OCI-LY1 (cell line): ENCODE results near the gene MRGPRD.

ENCODE experiments used
- H2AFZ ChIP-seq: fragments of 200-600 bp; sonication (generic), shearing (Covaris generic); 2 replicates; pipeline ENCODE4 v1.6.0; 2014; ENCODE audit warnings: antibody characterized with exemption, mild to moderate bottlenecking, low read length
- H3F3A ChIP-seq: fragments of 200-600 bp; sonication (generic), shearing (Covaris generic); 2 replicates; pipeline ENCODE4 v1.6.0; 2014; ENCODE audit warnings: mild to moderate bottlenecking, antibody characterized with exemption, low read length, moderate library complexity; ENCODE audit not compliant: insufficient read depth
- H3K27ac ChIP-seq: fragments of 200-600 bp; sonication (generic); 2 replicates; pipeline ENCODE4 v1.5.1; 2014; ENCODE audit warnings: low read length, mixed run types, mild to moderate bottlenecking, low read depth; ENCODE audit not compliant: poor library complexity, severe bottlenecking
- H3K27me3 ChIP-seq: fragments of 200-600 bp; sonication (generic); 2 replicates; pipeline ENCODE4 v1.6.0; 2014; ENCODE audit warnings: antibody characterized with exemption, mild to moderate bottlenecking, low read length, moderate library complexity; ENCODE audit not compliant: insufficient read depth
- H3K36me3 ChIP-seq: fragments of 200-600 bp; sonication (generic); 2 replicates; pipeline ENCODE4 v1.6.1; 2014; ENCODE audit warnings: mild to moderate bottlenecking, antibody characterized with exemption, low read length, moderate library complexity, mixed read lengths; ENCODE audit not compliant: insufficient read depth
- H3K4me1 ChIP-seq: fragments of 200-600 bp; sonication (generic); 2 replicates; pipeline ENCODE4 v1.5.1; 2014; ENCODE audit warnings: mild to moderate bottlenecking, low read length, moderate library complexity; ENCODE audit not compliant: insufficient read depth, severe bottlenecking
- H3K4me2 ChIP-seq: fragments of 200-600 bp; sonication (generic), shearing (Covaris generic); 2 replicates; pipeline ENCODE4 v1.6.1; 2014; ENCODE audit warnings: low read length
- H3K4me3 ChIP-seq: fragments of 200-600 bp; sonication (generic); 2 replicates; pipeline ENCODE4 v1.5.1; 2014; ENCODE audit warnings: low read length, low read depth, mild to moderate bottlenecking, mixed read lengths; ENCODE audit not compliant: poor library complexity, severe bottlenecking
- H3K79me2 ChIP-seq: fragments of 200-600 bp; shearing (Covaris generic); 2 replicates; pipeline ENCODE4 v1.6.1; 2016; ENCODE audit warnings: mixed run types, low read length, mixed read lengths; ENCODE audit not compliant: insufficient read depth
- H3K9ac ChIP-seq: fragments of 200-600 bp; sonication (generic), shearing (Covaris generic); 2 replicates; pipeline ENCODE4 v1.6.1; 2014; ENCODE audit warnings: mild to moderate bottlenecking, low read length, mixed read lengths
- H3K9me2 ChIP-seq: fragments of 200-600 bp; sonication (generic), shearing (Covaris generic); 2 replicates; pipeline ENCODE4 v1.6.1; 2014; ENCODE audit warnings: low read depth, mild to moderate bottlenecking, low read length, mixed read lengths
- H3K9me3 ChIP-seq: fragments of 200-600 bp; shearing (Covaris generic); 2 replicates; pipeline ENCODE4 v1.6.1; 2014; ENCODE audit warnings: low read length, mixed read lengths
- H4K20me1 ChIP-seq: fragments of 200-600 bp; sonication (generic), shearing (Covaris generic); 2 replicates; pipeline ENCODE4 v1.6.0; 2016; ENCODE audit warnings: mild to moderate bottlenecking, low read length; ENCODE audit not compliant: insufficient read depth
- EZH2 ChIP-seq: fragments of 200-600 bp; sonication (generic), shearing (Covaris generic); IDR thresholded peaks from 2 replicates; pipeline ENCODE4 v1.8.0; 2017; ENCODE audit warnings: borderline replicate concordance, mixed run types, mild to moderate bottlenecking, antibody characterized with exemption, low read length, moderate library complexity, mixed read lengths
- TF ChIP-seq, protein P1 (sequence below): fragments of 200-600 bp; sonication (generic), shearing (Covaris generic); IDR thresholded peaks from 2 replicates; pipeline ENCODE4 v1.5.1; 2017; ENCODE audit warnings: mild to moderate bottlenecking, antibody characterized with exemption, low read length, moderate library complexity, mixed read lengths

Gene MRGPRD

DNA sequence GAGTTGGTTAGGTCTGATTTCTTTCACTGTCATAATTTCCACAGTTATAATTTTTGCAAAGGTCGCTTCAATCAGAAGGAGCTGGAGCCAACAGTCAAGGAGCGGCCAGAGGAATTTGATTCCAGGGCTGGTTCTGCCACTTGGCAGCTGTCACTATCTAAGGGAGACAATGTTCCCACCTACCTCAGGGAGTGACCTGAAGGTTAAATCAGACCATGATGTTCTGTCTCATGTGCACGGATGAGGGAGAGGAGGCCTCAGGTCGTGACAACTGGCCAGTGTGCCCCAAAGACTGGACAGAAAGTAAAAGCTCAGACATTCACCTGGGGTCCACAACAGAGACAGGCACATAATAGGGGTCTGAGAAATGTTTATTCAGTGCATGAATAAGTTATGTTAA is 7.6 kb downstream of the MRGPRD start:
- Histone ChIP-seq H3K4me3 (no peak overlapping the region), H3K9ac (no peak overlapping the region), H3F3A (no peaks in the 10 kb centered on the region), H3K9me3 (no peaks in the 10 kb centered on the region), H3K36me3 (no peaks in the 10 kb centered on the region), H3K4me1 (no peaks in the 10 kb centered on the region), H2AFZ (no peak overlapping the region), H3K27ac (no peak overlapping the region), H3K79me2 (no peaks in the 10 kb centered on the region), H3K4me2 (no peak overlapping the region), H3K9me2 (no peaks in the 10 kb centered on the region), H3K27me3 (peaks cover 9% of the 10 kb centered on the region), H4K20me1 (no peaks in the 10 kb centered on the region)
- TF ChIP-seq, protein P1, sequence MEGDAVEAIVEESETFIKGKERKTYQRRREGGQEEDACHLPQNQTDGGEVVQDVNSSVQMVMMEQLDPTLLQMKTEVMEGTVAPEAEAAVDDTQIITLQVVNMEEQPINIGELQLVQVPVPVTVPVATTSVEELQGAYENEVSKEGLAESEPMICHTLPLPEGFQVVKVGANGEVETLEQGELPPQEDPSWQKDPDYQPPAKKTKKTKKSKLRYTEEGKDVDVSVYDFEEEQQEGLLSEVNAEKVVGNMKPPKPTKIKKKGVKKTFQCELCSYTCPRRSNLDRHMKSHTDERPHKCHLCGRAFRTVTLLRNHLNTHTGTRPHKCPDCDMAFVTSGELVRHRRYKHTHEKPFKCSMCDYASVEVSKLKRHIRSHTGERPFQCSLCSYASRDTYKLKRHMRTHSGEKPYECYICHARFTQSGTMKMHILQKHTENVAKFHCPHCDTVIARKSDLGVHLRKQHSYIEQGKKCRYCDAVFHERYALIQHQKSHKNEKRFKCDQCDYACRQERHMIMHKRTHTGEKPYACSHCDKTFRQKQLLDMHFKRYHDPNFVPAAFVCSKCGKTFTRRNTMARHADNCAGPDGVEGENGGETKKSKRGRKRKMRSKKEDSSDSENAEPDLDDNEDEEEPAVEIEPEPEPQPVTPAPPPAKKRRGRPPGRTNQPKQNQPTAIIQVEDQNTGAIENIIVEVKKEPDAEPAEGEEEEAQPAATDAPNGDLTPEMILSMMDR, result no peak
- TF ChIP-seq EZH2, result no peak

- H2AFZ ChIP-seq, result no peak overlapping the region
- TF ChIP-seq EZH2, result no peak
- TF ChIP-seq, protein P1, result no peak
- H3K9ac ChIP-seq, result no peak overlapping the region
- no peak overlapping the region for H3K4me2 ChIP-seq
- H3F3A ChIP-seq, result no peaks in the 10 kb centered on the region
- no peak overlapping the region for H3K27ac ChIP-seq
- peaks cover 4% of the 10 kb centered on the region; the same call in 1 of the 2 replicates for H3K27me3 ChIP-seq
- H3K36me3 ChIP-seq, result no peaks in the 10 kb centered on the region
- H3K9me2 ChIP-seq, result no peaks in the 10 kb centered on the region
- H3K9me3 ChIP-seq, result no peaks in the 10 kb centered on the region
- H3K79me2 ChIP-seq, result no peaks in the 10 kb centered on the region
- H4K20me1 ChIP-seq, result no peaks in the 10 kb centered on the region
- no peaks in the 10 kb centered on the region for H3K4me1 ChIP-seq
- H3K4me3 ChIP-seq, result no peak overlapping the region
Observed at GRCh38 chr11:68970921-68971636, 9.7 kb downstream of the MRGPRD start.

GRCh38 chr11:68969386-68969785 is 11.4 kb downstream of the MRGPRD start:
- no peaks in the 10 kb centered on the region for H3F3A ChIP-seq
- no peak overlapping the region for H3K9ac ChIP-seq
- H3K4me2 ChIP-seq, result no peak overlapping the region
- no peak for TF ChIP-seq EZH2
- TF ChIP-seq, protein P1, result no peak
- no peaks in the 10 kb centered on the region for H3K79me2 ChIP-seq
- no peak overlapping the region for H3K4me3 ChIP-seq
- H3K27me3 ChIP-seq, result peaks cover 4% of the 10 kb centered on the region; the same call in 1 of the 2 replicates
- no peaks in the 10 kb centered on the region for H3K9me3 ChIP-seq
- H3K27ac ChIP-seq, result no peak overlapping the region
- no peaks in the 10 kb centered on the region for H3K4me1 ChIP-seq
- H3K36me3 ChIP-seq, result no peaks in the 10 kb centered on the region
- H4K20me1 ChIP-seq, result no peaks in the 10 kb centered on the region
- H2AFZ ChIP-seq, result no peak overlapping the region
- no peaks in the 10 kb centered on the region for H3K9me2 ChIP-seq
